GM18499 (cell line): ENCODE data around the gene PSPN.
"Not testable (repeated sequence)": the region's sequence is repeated elsewhere in the genome, so short reads cannot be mapped to it uniquely, and the experiment has no call there.

ENCODE experiments used
- ATAC-seq: cut with Tn5 transposase; IDR thresholded peaks from one replicate; pipeline ENCODE4 v1.9.1; 2021; ENCODE audit warnings: moderate number of reproducible peaks; ENCODE audit not compliant: insufficient read depth, unreplicated experiment

The PSPN gene

GRCh38 chr19:6406401-6406800, 30.7 kb upstream of the PSPN start:
- ATAC-seq, result no peak

DNA sequence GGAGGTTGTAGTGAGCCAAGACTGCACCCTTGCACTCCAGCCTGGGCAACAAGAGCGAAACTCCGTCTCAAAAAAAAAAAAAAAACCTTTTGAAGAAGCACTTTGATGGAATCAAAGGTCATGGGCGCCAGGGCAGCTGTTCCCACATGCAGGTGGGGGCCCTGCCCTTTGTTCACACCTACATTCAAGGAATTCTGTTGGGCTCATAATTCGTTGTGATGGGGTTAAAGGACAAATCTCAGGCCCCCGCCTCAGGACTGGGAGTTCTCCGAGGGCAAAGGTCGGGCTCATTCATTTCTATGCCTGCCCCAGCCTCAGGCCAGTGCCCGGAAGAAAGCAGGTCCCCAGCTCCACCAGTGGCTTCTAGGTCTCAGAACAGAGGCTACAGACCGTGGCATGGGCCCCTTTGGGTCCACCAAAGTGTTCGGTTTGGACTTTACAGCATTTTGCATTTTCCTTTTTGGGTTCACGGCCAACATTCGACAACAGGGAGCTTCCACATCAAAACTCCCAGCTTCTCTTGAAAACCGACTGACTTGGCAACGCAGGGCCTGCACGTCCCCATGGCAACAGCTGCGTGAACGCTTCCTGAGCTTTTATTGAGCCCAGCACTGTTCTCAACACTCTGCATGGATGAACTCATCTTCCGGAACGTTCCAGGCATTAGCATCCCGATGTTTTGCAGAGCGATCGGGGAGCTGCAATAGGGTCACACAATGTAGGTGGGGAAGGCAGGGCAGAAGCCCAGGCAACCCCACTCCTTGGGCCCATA, 27.3 kb upstream of the PSPN start:
- ATAC-seq, result no peak

GRCh38 chr19:6402058-6402457, 26.3 kb upstream of the PSPN start:
- no peak for ATAC-seq

DNA sequence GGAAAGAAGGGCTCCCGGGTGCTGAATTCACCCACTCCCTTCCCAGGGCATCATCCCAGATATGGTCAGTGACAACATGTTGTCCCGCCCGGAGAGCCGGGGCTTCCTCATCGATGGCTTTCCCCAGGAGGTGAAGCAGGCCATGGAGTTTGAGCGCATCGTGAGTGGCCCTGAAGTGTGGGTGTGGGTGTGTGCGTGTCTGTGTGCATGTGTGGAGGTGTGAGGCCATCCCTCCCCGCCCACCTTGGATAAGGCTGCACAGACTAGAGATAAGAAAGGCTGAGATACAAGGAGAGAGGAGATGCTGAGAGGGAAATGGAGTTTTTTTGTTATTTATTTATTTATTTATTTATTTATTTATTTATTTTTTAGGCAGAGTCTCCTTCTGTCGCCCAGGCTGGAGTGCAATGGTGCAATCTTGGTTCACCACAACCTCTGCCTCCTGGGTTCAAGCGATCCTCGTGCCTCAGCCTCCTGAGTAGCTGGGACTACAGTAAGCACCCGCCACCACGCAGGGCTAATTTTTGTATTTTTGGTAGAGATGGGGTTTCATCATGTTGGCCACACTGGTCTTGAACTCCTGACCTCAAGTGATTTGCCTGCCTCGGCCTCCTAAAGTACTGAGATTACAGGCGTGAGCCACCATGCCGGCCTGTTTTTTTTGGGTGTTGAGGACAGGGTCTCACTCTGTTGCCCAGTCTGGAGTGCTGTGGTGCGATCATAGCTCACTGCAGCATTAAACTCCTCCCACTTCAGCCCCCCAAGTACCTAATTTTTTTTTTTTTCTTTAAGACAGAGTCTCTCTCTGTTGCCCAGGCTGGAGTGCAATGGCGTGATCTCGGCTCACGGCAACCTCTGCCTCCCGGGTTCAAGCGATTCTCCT, 24.6 kb upstream of the PSPN start:
- not testable (repeated sequence) for ATAC-seq

DNA sequence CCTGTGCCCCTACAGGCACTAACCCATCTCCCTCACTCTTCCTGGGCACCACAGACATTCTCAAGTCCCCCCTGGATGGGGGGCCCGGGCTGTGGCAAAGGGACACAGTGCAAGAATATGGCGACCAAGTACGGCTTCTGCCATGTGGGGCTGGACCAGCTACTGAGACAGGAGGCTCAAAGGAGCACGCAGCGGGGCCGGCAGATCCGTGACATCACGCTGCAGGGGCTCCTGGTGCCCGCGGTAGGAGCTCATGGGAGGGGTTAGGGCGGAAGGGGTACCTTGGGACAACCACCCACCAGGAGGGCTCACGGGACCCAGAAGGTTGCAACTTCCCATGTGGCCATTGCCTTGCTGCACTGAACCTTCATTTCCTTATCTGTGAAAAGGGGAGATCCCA, 20.6 kb upstream of the PSPN start:
- ATAC-seq, result no peak

GRCh38 chr19:6394831-6395230, 19.1 kb upstream of the PSPN start:
- no peak for ATAC-seq

DNA sequence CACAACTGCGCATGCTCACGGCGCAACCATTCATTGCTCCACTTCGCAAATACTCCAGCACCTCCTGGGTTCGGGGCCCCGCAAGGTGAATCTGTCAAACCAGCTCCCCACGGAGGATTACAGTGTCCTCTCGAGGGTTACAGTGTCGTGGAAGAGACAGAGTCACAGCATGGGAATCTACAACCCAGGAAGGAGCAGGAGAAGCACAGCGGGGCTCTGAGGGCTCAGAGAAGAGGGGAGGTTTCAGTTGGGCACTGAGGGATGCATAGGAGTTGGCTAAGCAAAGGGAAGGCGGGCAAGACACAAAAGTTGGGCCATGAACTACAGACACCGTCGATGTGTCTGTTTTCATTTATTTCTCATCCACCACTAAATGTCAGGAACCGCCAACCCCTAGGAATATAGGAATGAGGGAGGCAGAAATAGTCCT, 18.3 kb upstream of the PSPN start:
- no peak for ATAC-seq

- ATAC-seq, result no peak
Observed at GRCh38 chr19:6393074-6393982, 17.6 kb upstream of the PSPN start, which contains the start of gene GTF2F1. Gene GTF2F1, minus strand, starts transcription at chr19:6393164. Its CDS starts 169 bp downstream, at chr19:6392995.

- no peak for ATAC-seq
Observed at GRCh38 chr19:6392221-6393073, 16.7 kb upstream of the PSPN start.

DNA sequence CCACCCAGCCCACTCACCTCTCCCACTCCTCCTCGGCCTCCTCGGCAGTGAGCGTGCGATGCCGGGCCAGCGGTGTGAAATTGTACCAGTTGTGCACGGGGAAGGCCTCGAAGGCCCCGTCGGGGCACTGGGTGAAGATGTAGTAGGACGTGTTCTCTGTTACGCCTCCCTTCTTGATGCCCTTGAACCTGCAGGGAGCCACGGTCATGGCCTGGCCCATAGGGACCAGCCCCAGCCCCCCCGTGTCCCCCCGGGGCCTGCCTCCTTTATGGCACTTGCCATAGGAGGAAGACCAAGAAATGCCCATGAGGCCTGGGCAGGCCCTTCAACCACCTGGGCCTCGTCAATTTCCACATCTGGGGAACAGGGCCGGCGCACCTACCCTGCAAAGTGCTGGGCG, 11.6 kb upstream of the PSPN start:
- no peak for ATAC-seq

DNA sequence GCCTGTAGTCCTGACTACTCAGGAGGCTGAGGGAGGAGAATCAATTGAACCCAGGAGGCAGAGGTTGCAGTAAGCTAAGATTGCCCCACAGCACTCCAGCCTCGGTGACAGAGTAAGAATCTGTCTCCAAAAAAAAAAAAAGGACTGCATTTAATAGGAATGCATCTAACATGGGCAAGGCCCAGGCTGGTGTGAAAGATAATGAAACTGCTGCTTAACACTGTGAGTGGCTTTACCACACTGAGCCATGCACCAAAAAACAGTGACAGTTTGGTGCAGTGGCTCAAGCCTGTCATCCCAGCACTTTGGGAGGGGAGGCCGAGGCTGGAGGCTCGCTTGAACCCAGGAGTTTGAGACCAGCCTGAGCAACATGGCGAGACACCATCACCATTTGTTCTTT, 8.6 kb upstream of the PSPN start:
- ATAC-seq, result no peak

- ATAC-seq, result no peak
Observed at GRCh38 chr19:6383188-6383587, 7.5 kb upstream of the PSPN start.

- ATAC-seq, result no peak
Observed at GRCh38 chr19:6381030-6381750, 5.5 kb upstream of the PSPN start.

GRCh38 chr19:6379744-6380143, 4.0 kb upstream of the PSPN start:
- no peak for ATAC-seq

- no peak for ATAC-seq
Observed at GRCh38 chr19:6378486-6378885, 2.8 kb upstream of the PSPN start.

- no peak for ATAC-seq
Observed at GRCh38 chr19:6378041-6378440, 2.3 kb upstream of the PSPN start.

DNA sequence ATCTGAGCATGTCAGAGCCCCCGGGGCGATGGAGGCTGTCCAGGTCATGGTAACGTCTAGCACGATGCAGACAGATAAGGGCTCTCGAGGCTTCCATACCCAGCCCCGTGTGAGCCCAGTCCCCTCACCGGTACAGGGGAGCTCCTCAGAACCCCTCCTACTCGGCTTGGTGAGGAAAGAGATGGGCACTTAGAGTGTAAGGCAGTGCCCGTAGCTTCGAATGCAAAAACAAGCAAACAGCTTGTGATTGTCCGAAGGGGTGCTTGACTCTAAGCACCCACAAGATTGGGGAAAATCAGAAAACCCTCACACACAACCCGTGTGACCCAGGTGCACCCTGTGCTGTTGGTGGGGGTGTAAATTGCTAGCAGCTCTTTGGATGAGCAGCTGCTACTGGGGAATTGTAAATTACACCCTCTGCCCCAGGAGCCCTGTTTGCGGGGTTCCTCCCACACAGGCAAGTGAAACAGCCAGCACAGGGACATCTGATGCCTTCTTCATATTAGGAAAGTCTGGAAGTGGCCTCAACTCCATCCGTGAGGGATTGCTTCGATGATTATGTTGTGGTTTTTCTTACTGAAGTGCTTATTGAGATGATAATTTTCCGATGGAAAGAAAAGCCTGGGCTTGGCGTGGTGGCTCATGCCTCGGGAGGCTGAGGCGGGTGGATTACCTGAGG, 918 bp upstream of the PSPN start:
- no peak for ATAC-seq

- no peak for ATAC-seq
Observed at GRCh38 chr19:6374711-6375410, 872 bp downstream of the PSPN start.
